Spleen (tissue), 11 donors: Measurements from ENCODE around the gene FAM200B. TPM values are rescaled to one million over a fixed set of nuclear protein-coding genes. Genes with fewer than 3 reads are reported as not detected.
A peak's percentile ranks its signal among the peaks of the same experiment; 100 is the strongest.

ENCODE experiments used
- DNase-seq: peaks from one replicate; pipeline ENCODE4 v3.0.0-alpha.2; 2020
- H3K27ac ChIP-seq, 8 donors: fragments of 200-600 bp; sonication (generic) in 7 of 8; 1 replicate in 4 of 8; 2 replicates in 4 of 8; pipeline versions ENCODE4 v1.5.0 to v1.8.0; 2016 to 2021; ENCODE audit warnings: inconsistent platforms in 4 of 8, mild to moderate bottlenecking in 4 of 8, moderate library complexity in 1 of 8
- H3K27me3 ChIP-seq, 7 donors: fragments of 200-600 bp; sonication (generic) in 6 of 7; replicated peaks in 1 of 7; 1 replicate in 4 of 7; 2 replicates in 3 of 7; pipeline versions ENCODE4 v1.5.0 to v1.8.0; 2016 to 2021; ENCODE audit warnings: inconsistent platforms in 3 of 7, mild to moderate bottlenecking in 1 of 7
- H3K36me3 ChIP-seq, 6 donors: fragments of 200-600 bp; sonication (generic) in 5 of 6; 1 replicate in 4 of 6; 2 replicates in 2 of 6; pipeline versions ENCODE4 v1.5.0 to v1.8.0; 2016 to 2021; ENCODE audit warnings: inconsistent platforms in 2 of 6
- H3K4me1 ChIP-seq, 6 donors: fragments of 200-600 bp; sonication (generic) in 5 of 6; 1 replicate in 3 of 6; 2 replicates in 3 of 6; pipeline versions ENCODE4 v1.5.0 to v1.8.0; 2016 to 2021; ENCODE audit warnings: inconsistent platforms in 3 of 6
- H3K4me3 ChIP-seq, 8 donors: fragments of 200-600 bp; sonication (generic) in 7 of 8; 1 replicate in 4 of 8; 2 replicates in 4 of 8; pipeline versions ENCODE4 v1.5.0 to v1.8.0; 2016 to 2021; ENCODE audit warnings: inconsistent platforms in 4 of 8, mild to moderate bottlenecking in 4 of 8, moderate library complexity in 2 of 8
- H3K9me3 ChIP-seq, 8 donors: fragments of 200-600 bp; sonication (generic) in 7 of 8; 1 replicate in 4 of 8; 2 replicates in 4 of 8; pipeline versions ENCODE4 v1.5.0 to v1.8.0; 2016 to 2021; ENCODE audit warnings: inconsistent platforms in 4 of 8
- POLR2A ChIP-seq, 3 donors: fragments of 450-650 bp; IDR thresholded peaks; one replicate each; pipeline ENCODE4 v1.5.1; 2017; ENCODE audit warnings: antibody characterized with exemption in 3 of 3, mild to moderate bottlenecking in 1 of 3
- POLR2AphosphoS5 ChIP-seq, 3 donors: sonication (generic); formaldehyde crosslinking; IDR thresholded peaks; one replicate each; pipeline ENCODE4 v1.5.1; 2017; ENCODE audit warnings: antibody characterized with exemption in 3 of 3
- WGBS, 5 donors: extraction: QIAGEN DNeasy Blood & Tissue Kit in 3 of 5; methylation state at CpG; one replicate each; pipeline versions ENCODE4 v1.1.5 to v1.1.7; 2013 to 2018; 5-methylcytosine and 5-hydroxymethylcytosine counted together
- intact Hi-C: fragments of 100-400 bp; cut with DNase I; formaldehyde crosslinking; loops from one replicate; pipeline ENCODE4 v1.15.0; 2023; ENCODE audit warnings: low total_unique reads
- polyA plus RNA-seq, 3 donors: library from polyadenylated mRNA; stranded (reverse); fragments of 200-250 nt; gene quantifications; one replicate each; pipeline ENCODE4 v1.2.1, GENCODE V29; 2013
- total RNA-seq, 7 donors: library from RNA; depleted of rRNA in 3 of 7; stranded (reverse); fragments of >200 nt in 3 of 7; fragmentation: NEBNext Ultra II Directional in 4 of 7; extraction: Animal tissue kit (Norgen Biotek cat#: 25700) in 4 of 7; gene quantifications; one replicate each; pipeline versions ENCODE4 v1.1.0 to v1.2.1, GENCODE V29; 2016 to 2021
- TF ChIP-seq, protein P1 (sequence below), 11 experiments: fragments of 200-600 bp in 7 of 11; fragments of 450-650 bp in 4 of 11; sonication (generic) in 4 of 11; IDR thresholded peaks in 8 of 11; conservative IDR thresholded peaks in 3 of 11; 1 replicate in 7 of 11; 2 replicates in 4 of 11; pipeline versions ENCODE4 v1.4.0 to v1.8.0; 2016 to 2021; ENCODE audit warnings: antibody characterized with exemption in 11 of 11, inconsistent platforms in 4 of 11, mild to moderate bottlenecking in 1 of 11
- donor health status: healthy with polysubstance abuse.
- donor health status: DM: no; HTN: no; CAD: no; lungs with moderate emphysema.
- donor health status: DM: no; HTN: no; CAD: no.
- donor health status: Bipolar disorder and iron deficiency.
- donor health status: healthy.
- donor health status: DM: no; HTN: no; CAD: no.
- donor health status: DM: yes; HTN: yes; CAD: no.

FAM200B gene
- total and polyA plus RNA-seq, 10 donors: 17.4 to 42.0 (median 28.6) TPM

DNA sequence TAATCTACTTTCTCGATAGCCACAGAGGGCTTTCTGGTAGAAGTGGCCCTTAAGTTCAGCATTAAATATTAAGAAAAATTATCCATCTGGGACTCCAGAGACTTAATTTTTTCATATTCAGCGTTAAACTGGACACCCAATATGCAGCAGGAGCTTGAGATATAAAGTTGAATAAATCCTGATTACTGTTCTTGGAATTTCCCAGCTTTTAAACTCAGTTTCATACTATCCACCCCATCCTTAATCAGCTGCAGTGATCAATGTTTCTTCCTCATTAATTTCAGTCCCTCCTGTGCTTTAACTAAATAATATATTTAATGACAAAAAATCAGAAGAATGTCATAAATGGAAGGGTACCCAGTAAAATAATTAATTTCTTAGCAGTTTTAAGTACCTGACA lies 22.8 kb upstream of the FAM200B start:
- Histone ChIP-seq H3K4me3 (peak overlapping the region in 4 of 8 donors; percentile 7 to 92 (median 24)), H3K4me1 (peaks cover 1 to 58% (median 14%) of the 10 kb centered on the region in 6 donors), H3K27ac (peak overlapping the region in 7 of 8 donors; percentile 68 to 99 (median 99)), H3K9me3 (no peaks in the 10 kb centered on the region), H3K36me3 (no peaks in the 10 kb centered on the region), H3K27me3 (no peaks in the 10 kb centered on the region)
- intact Hi-C loops: loop anchor here (10.0 kb wide), 2 partner anchors 424 to 654 kb away; partner anchors contain the start of gene CPEB2
- 82 to 94% (median 89%) methylated on average over 2 of the region's 2 CpGs for WGBS, 5 donors
- no peak for DNase-seq
- TF ChIP-seq POLR2AphosphoS5 (IDR thresholded peaks at IDR 0.05) (no peak), POLR2A (IDR thresholded peaks at IDR 0.05) (no peak)
- TF ChIP-seq, protein P1, sequence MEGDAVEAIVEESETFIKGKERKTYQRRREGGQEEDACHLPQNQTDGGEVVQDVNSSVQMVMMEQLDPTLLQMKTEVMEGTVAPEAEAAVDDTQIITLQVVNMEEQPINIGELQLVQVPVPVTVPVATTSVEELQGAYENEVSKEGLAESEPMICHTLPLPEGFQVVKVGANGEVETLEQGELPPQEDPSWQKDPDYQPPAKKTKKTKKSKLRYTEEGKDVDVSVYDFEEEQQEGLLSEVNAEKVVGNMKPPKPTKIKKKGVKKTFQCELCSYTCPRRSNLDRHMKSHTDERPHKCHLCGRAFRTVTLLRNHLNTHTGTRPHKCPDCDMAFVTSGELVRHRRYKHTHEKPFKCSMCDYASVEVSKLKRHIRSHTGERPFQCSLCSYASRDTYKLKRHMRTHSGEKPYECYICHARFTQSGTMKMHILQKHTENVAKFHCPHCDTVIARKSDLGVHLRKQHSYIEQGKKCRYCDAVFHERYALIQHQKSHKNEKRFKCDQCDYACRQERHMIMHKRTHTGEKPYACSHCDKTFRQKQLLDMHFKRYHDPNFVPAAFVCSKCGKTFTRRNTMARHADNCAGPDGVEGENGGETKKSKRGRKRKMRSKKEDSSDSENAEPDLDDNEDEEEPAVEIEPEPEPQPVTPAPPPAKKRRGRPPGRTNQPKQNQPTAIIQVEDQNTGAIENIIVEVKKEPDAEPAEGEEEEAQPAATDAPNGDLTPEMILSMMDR (IDR thresholded peaks at IDR 0.05 in 8 of 11, conservative IDR thresholded peaks at IDR 0.05 in 3 of 11): no peak

DNA sequence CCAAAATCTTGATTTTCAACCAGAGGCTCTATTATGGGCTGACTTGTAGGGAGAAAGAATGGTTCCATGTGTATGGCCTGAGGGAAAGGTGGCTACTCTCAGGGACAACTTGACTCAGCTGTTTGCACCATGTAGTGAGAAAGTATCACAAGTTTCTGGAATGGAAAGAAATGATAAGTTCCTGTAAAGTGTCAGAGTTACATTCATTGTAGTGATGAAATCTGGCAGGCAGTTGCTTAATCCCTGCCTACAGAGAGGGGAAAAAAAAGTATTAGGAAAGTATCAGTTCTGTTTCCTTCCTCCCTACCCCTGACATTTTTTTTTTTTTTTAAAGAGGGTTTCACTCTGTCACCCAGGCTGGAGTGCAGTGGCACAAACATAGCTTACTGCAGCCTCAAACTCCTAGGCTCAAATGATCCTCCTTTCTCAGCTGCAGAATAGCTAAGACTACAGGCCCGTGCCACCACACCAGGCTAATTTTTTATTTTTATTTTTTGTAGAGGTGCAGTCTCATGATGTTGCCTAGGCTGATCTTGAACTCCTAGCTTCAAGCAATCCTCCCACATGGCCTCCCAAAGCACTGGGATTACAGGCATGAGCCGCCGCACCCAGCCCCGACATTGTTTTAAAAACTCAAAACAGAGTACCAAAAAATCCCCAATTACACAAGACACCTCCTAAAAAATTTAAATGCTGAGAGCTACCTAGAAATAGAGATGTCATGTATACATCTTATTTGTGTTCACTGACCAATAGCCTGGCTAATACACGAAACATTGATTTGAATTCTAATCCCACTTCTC lies 21.7 kb upstream of the FAM200B start:
- peak overlapping the region in 3 of 8 donors; percentile 24 to 92 (median 25) for H3K4me3 ChIP-seq
- WGBS, 5 donors: 70 to 92% (median 76%) methylated on average over 5 of the region's 5 CpGs
- TF ChIP-seq POLR2AphosphoS5 (IDR thresholded peaks at IDR 0.05) (peak in 1 of 3 donors; percentile 61), POLR2A (IDR thresholded peaks at IDR 0.05) (no peak)

GRCh38 chr4:15665753-15666365 lies 15.8 kb upstream of the FAM200B start:
- Histone ChIP-seq H3K36me3 (no peaks in the 10 kb centered on the region), H3K27ac (peak overlapping the region in 7 of 8 donors; percentile 63 to 99 (median 84)), H3K4me3 (peak overlapping the region in 1 of 8 donors; percentile 51), H3K4me1 (peaks cover 0 to 45% (median 4%) of the 10 kb centered on the region in 6 donors), H3K27me3 (no peaks in the 10 kb centered on the region), H3K9me3 (no peaks in the 10 kb centered on the region)
- WGBS, 5 donors: 49 to 78% (median 62%) methylated on average over 3 of the region's 3 CpGs
- DNase-seq: no peak
- TF ChIP-seq POLR2A (IDR thresholded peaks at IDR 0.05) (no peak), POLR2AphosphoS5 (IDR thresholded peaks at IDR 0.05) (peak in 1 of 3 donors; percentile 59)
- TF ChIP-seq, protein P1 (IDR thresholded peaks at IDR 0.05 in 8 of 11, conservative IDR thresholded peaks at IDR 0.05 in 3 of 11): no peak
- intact Hi-C loops: no loop called here

More for the DNA sequence above, 21.7 kb upstream of the FAM200B start:
- Histone ChIP-seq H3K27me3 (no peaks in the 10 kb centered on the region), H3K4me1 (peaks cover 0 to 53% (median 8%) of the 10 kb centered on the region in 6 donors), H3K27ac (peak overlapping the region in 7 of 8 donors; percentile 68 to 99 (median 99)), H3K9me3 (no peaks in the 10 kb centered on the region), H3K36me3 (no peaks in the 10 kb centered on the region)
- intact Hi-C loops: loop anchor here (10.0 kb wide), 2 partner anchors 425 to 655 kb away; partner anchors contain the start of gene CPEB2
- DNase-seq: no peak

- intact Hi-C loops: no loop called here
- no peak for TF ChIP-seq POLR2AphosphoS5 (IDR thresholded peaks at IDR 0.05)
- no peak for TF ChIP-seq POLR2A (IDR thresholded peaks at IDR 0.05)
- TF ChIP-seq, protein P1 (IDR thresholded peaks at IDR 0.05 in 8 of 11, conservative IDR thresholded peaks at IDR 0.05 in 3 of 11): no peak
- Histone ChIP-seq H3K9me3 (no peaks in the 10 kb centered on the region), H3K4me3 (peak overlapping the region in 1 of 8 donors; percentile 51), H3K27ac (peak overlapping the region in 6 of 8 donors; percentile 63 to 99 (median 85)), H3K27me3 (no peaks in the 10 kb centered on the region), H3K4me1 (peaks cover 0 to 37% (median 4%) of the 10 kb centered on the region in 6 donors), H3K36me3 (no peaks in the 10 kb centered on the region)
- 94 to 98% (median 95%) methylated on average over 4 of the region's 4 CpGs for WGBS, 5 donors
- no peak for DNase-seq
These were observed 14.6 kb upstream of the FAM200B start for GRCh38 chr4:15667006-15667405.
